ENCODE results near the gene BTG3. TPM values are rescaled to one million over a fixed set of nuclear protein-coding genes. Genes with fewer than 3 reads are reported as not detected.

Gene BTG3
- polyA plus RNA-seq, 4 donors: 37.0 to 49.4 (median 39.7) TPM

Other genes with a start within 250 kb of the BTG3 start
- 10 to 100 TPM in 3 of 4 donors, 1 to 10 TPM in 1; 4.9 to 43.1 (median 38.6) TPM for gene CXADR, start 99.9 kb downstream of the BTG3 start, polyA plus RNA-seq (ENCODE audit: insufficient read length in 4 of 4)
- gene C21orf91, start 206.5 kb upstream of the BTG3 start, polyA plus RNA-seq (ENCODE audit: insufficient read length in 4 of 4): 10 to 100 TPM; 25.6 to 33.6 (median 25.8) TPM